ENCODE data around the gene PANK4. TPM values are rescaled to one million over a fixed set of nuclear protein-coding genes. Genes with fewer than 3 reads are reported as not detected.

PANK4 gene
- total and polyA plus RNA-seq, 2 donors (not counting 3 experiments of a cell fraction or from before 2014, with no cell fraction given): 22.1 to 34.0 TPM

DNA sequence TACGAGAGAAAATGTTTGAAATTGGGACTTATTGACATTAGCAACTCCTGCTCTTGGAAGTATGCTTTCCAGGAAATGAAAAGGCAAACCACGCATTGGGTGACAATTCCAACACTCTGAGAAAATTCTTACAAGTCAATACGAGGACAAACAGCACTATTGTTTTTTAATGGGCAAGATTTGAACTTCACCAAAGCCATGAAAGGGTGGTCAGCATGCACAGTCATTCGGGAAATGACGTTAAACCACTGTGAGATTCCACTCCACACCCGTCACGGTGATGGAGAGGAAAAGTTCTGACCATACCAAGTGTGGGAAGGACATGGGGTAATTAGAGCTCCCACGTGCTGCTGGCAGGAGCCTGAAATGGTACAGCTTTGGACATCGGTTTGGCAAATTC, 48.0 kb upstream of the PANK4 start:
- intact Hi-C loops (cut with micrococcal nuclease) (no loop called here), dilution Hi-C loops (cut with MboI; ENCODE audit: extremely low pct_ligation_motif_present, low sequenced_read_pairs) (no loop called here)
- ChIA-PET POLR2A (no interaction called here), CTCF (interaction anchor here (0.7 kb wide), 1 partner anchor 13 kb away, joined by 3 read pairs; no protein-coding TSS in a partner anchor)
- H3K9ac ChIP-seq (replicated peaks; ENCODE audit: extremely low read depth, insufficient read depth, low read length): no peak overlapping the region
- no TSS peak for BruUV-seq (replicated peaks)
- H3K4me3 ChIP-seq (replicated peaks in 1 of 3; ENCODE audit: insufficient read depth in 1 of 3, low read depth in 1 of 3, low read length in 3 of 3): no peak overlapping the region
- H3K79me2 ChIP-seq (ENCODE audit: control insufficient read depth, insufficient read depth, low read length): no peaks in the 10 kb centered on the region
- peak; percentile 53 for FAIRE-seq
- H3K4me2 ChIP-seq (ENCODE audit: insufficient read depth, low read length): no peak overlapping the region
- no peaks in the 10 kb centered on the region for H3K9me3 ChIP-seq (replicated peaks; ENCODE audit: control insufficient read depth, insufficient read depth, low read length)
- H3K9me1 ChIP-seq (replicated peaks; ENCODE audit: control insufficient read depth, extremely low read depth, insufficient read depth, low read length): no peaks in the 10 kb centered on the region
- no peaks in the 10 kb centered on the region for H3K36me3 ChIP-seq (ENCODE audit: control insufficient read depth in 2 of 2, extremely low read depth in 1 of 2, insufficient read depth in 2 of 2, low read length in 2 of 2)
- no peak for DNase-seq (ENCODE audit: low read depth, low spot score)
- H4K20me1 ChIP-seq (replicated peaks; ENCODE audit: control insufficient read depth, extremely low read depth, insufficient read depth, low read length): no peaks in the 10 kb centered on the region
- no peak overlapping the region for H3K27ac ChIP-seq (ENCODE audit: insufficient read depth, low read depth, low read length)
- peaks cover 2 to 4% of the 10 kb centered on the region in 2 experiments for H3K27me3 ChIP-seq (ENCODE audit: control insufficient read depth in 2 of 2, insufficient read depth in 2 of 2, low read length in 2 of 2)
- H2AFZ ChIP-seq (ENCODE audit: low read depth, low read length): no peak overlapping the region
- no peak for TF ChIP-seq MAX (IDR thresholded peaks at IDR 0.05; ENCODE audit: insufficient read depth, insufficient read length)
- TF ChIP-seq POLR2A (IDR thresholded peaks at IDR 0.05; ENCODE audit: low read depth, low read length): no peak
- TF ChIP-seq MYC (IDR thresholded peaks at IDR 0.05; ENCODE audit: low read depth, low read length): no peak
- TF ChIP-seq, protein P1, sequence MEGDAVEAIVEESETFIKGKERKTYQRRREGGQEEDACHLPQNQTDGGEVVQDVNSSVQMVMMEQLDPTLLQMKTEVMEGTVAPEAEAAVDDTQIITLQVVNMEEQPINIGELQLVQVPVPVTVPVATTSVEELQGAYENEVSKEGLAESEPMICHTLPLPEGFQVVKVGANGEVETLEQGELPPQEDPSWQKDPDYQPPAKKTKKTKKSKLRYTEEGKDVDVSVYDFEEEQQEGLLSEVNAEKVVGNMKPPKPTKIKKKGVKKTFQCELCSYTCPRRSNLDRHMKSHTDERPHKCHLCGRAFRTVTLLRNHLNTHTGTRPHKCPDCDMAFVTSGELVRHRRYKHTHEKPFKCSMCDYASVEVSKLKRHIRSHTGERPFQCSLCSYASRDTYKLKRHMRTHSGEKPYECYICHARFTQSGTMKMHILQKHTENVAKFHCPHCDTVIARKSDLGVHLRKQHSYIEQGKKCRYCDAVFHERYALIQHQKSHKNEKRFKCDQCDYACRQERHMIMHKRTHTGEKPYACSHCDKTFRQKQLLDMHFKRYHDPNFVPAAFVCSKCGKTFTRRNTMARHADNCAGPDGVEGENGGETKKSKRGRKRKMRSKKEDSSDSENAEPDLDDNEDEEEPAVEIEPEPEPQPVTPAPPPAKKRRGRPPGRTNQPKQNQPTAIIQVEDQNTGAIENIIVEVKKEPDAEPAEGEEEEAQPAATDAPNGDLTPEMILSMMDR (IDR thresholded peaks at IDR 0.05; ENCODE audit: extremely low read depth in 1 of 2, insufficient read depth in 1 of 2, low read depth in 1 of 2, low read length in 2 of 2): no peak
- TF ChIP-seq FOS (IDR thresholded peaks at IDR 0.05; ENCODE audit: borderline replicate concordance, insufficient read depth, low read length): no peak
- TF ChIP-seq EZH2 (IDR thresholded peaks at IDR 0.05; ENCODE audit: borderline replicate concordance, low read depth, low read length, severe bottlenecking): no peak
- TF ChIP-seq JUN (IDR thresholded peaks at IDR 0.05; ENCODE audit: borderline replicate concordance, insufficient read depth, insufficient read length, low read depth): no peak
- TF ChIP-seq GATA2 (IDR thresholded peaks at IDR 0.05; ENCODE audit: insufficient read depth, insufficient read length, low read depth, low read length): no peak
- TF ChIP-seq POLR2AphosphoS5 (IDR thresholded peaks at IDR 0.05; ENCODE audit: insufficient read depth, low read depth, low read length): no peak
- peaks cover 13% of the 10 kb centered on the region for H3K4me1 ChIP-seq (ENCODE audit: control insufficient read depth, extremely low read depth, insufficient read depth, low read length)

Measured in endothelial cell of umbilical vein (primary cell).